Lung (tissue), 12 donors: ENCODE results near the gene MIS18A. TPM values are rescaled to one million over a fixed set of nuclear protein-coding genes. Genes with fewer than 3 reads are reported as not detected.
"Not testable (repeated sequence)": the region's sequence is repeated elsewhere in the genome, so short reads cannot be mapped to it uniquely, and the experiment has no call there.

Experiments used
- ATAC-seq: fragments of 200-7000 bp; cut with Tn5 transposase; one replicate; pipeline ENCODE4 v1.9.1; 2020; ENCODE audit warnings: moderate number of reproducible peaks; ENCODE audit not compliant: insufficient read depth, low FRiP score
- DNase-seq, 3 donors: peaks; one replicate each; pipeline ENCODE4 v3.0.0-alpha.2; 2013 to 2017
- H3K27ac ChIP-seq, 2 donors: one replicate each; pipeline ENCODE4 v1.5.1; 2013; ENCODE audit warnings: mild to moderate bottlenecking in 2 of 2, moderate library complexity in 2 of 2, control low read depth in 1 of 2, inconsistent platforms in 1 of 2, low read depth in 1 of 2, low read length in 1 of 2
- H3K27me3 ChIP-seq, 3 donors: one replicate each; pipeline ENCODE4 v1.5.1; 2013; ENCODE audit warnings: low read length in 2 of 3; ENCODE audit not compliant: control insufficient read depth in 3 of 3, insufficient read depth in 3 of 3
- H3K36me3 ChIP-seq, 4 donors: one replicate each; pipeline ENCODE4 v1.5.1; 2013; ENCODE audit warnings: low read length in 4 of 4, mild to moderate bottlenecking in 1 of 4, moderate library complexity in 1 of 4; ENCODE audit not compliant: control insufficient read depth in 4 of 4, insufficient read depth in 4 of 4
- H3K4me1 ChIP-seq, 5 donors: one replicate each; pipeline ENCODE4 v1.5.1; 2013; ENCODE audit warnings: low read length in 5 of 5, mild to moderate bottlenecking in 2 of 5, moderate library complexity in 1 of 5; ENCODE audit not compliant: control insufficient read depth in 5 of 5, insufficient read depth in 5 of 5
- H3K4me3 ChIP-seq: one replicate; pipeline ENCODE4 v1.5.1; 2013; ENCODE audit warnings: mild to moderate bottlenecking, control low read depth, moderate library complexity
- H3K9ac ChIP-seq, 2 donors: one replicate each; pipeline ENCODE4 v1.5.1; 2013; ENCODE audit warnings: low read length in 2 of 2, control low read depth in 1 of 2; ENCODE audit not compliant: insufficient read depth in 1 of 2
- H3K9me3 ChIP-seq, 4 donors: one replicate each; pipeline ENCODE4 v1.5.1; 2013; ENCODE audit warnings: low read length in 3 of 4, mild to moderate bottlenecking in 1 of 4, moderate library complexity in 1 of 4; ENCODE audit not compliant: control insufficient read depth in 4 of 4, insufficient read depth in 3 of 4
- CTCF ChIP-seq: IDR thresholded peaks from 2 replicates; pipeline ENCODE4 v1.5.1; 2012; ENCODE audit warnings: mild to moderate bottlenecking; ENCODE audit errors: control extremely low read depth, extremely low read depth
- WGBS, 2 donors: extraction: QIAGEN DNeasy Blood & Tissue Kit; methylation state at CpG; one replicate each; pipeline ENCODE4 v1.1.7; 2013; 5-methylcytosine and 5-hydroxymethylcytosine counted together
- polyA plus RNA-seq, 2 donors: library from polyadenylated mRNA; stranded (reverse); fragments of 200-250 nt; gene quantifications; one replicate each; pipeline ENCODE4 v1.2.1, GENCODE V29; 2013
- total RNA-seq, 2 donors: library from RNA; depleted of rRNA in 1 of 2; stranded (reverse); fragments of >200 nt in 1 of 2; gene quantifications; one replicate each; pipeline ENCODE4 v1.2.1, GENCODE V29; 2014 to 2021
- donor health status: control.
- donor health status: control.
- donor health status: Bipolar disorder and iron deficiency.
- donor health status: healthy.
- donor health status: DM: yes; HTN: yes; CAD: no.

Gene MIS18A
- total and polyA plus RNA-seq, 4 donors, result 5.0 to 8.5 (median 6.1) TPM

DNA sequence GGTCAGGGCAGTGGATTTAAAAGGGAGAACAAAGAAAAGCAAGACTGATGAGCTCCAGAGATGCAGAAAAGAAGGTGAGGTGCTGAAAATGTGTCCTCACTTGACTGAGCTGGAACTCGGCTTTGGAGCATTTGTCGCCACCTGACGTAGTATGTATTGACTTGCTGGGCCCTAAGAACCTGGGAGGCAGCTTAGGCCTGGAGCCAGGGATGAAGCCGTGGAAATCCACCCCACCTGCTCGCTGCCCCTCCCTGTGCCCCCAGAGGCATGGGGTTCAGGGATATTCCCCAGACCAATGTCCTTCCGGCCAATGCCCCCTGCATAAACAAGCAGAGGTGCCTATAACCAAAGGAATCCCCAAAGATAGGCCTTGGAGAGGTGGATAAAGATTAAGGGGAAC, 34.1 kb upstream of the MIS18A start:
- no peak overlapping the region for H3K4me3 ChIP-seq
- WGBS, 2 donors, result 95 to 99% methylated on average over 6 of the region's 6 CpGs
- no peak for DNase-seq
- peaks cover 9 to 49% (median 13%) of the 10 kb centered on the region in 4 donors for H3K36me3 ChIP-seq
- no peak overlapping the region for H3K9ac ChIP-seq
- TF ChIP-seq CTCF, result no peak
- no peaks in the 10 kb centered on the region for H3K9me3 ChIP-seq
- H3K27me3 ChIP-seq, result no peaks in the 10 kb centered on the region
- H3K4me1 ChIP-seq, result no peaks in the 10 kb centered on the region
- H3K27ac ChIP-seq, result no peak overlapping the region
- no peak for ATAC-seq

DNA sequence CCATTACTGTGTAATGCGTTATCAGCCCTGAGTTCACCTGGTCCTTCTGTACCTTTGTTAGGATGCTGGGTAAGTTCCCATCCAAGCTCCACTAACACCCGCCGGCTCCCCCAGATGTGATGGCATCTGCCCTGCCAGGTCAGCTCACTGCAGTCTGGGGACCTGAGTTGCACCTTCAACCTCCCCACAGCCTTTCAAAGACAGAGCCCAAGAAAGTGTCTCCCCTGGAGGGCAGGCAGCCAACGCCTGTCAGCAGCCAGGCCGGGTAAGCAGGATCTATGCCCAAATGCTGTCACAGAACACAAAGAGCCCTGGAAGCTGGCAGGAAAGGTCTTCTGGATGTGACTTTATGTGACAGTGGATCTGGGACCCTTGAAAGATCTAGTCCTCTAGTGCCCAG, 33.5 kb upstream of the MIS18A start:
- H3K27ac ChIP-seq, result no peak overlapping the region
- H3K9ac ChIP-seq, result no peak overlapping the region
- no peaks in the 10 kb centered on the region for H3K4me1 ChIP-seq
- peaks cover 7 to 43% (median 10%) of the 10 kb centered on the region in 4 donors for H3K36me3 ChIP-seq
- 92 to 93% methylated on average over 5 of the region's 5 CpGs for WGBS, 2 donors
- H3K4me3 ChIP-seq, result no peak overlapping the region
- no peak for ATAC-seq
- no peak for DNase-seq
- no peak for TF ChIP-seq CTCF
- H3K9me3 ChIP-seq, result no peaks in the 10 kb centered on the region
- H3K27me3 ChIP-seq, result no peaks in the 10 kb centered on the region

- Histone ChIP-seq H3K9me3 (no peaks in the 10 kb centered on the region), H3K27me3 (no peaks in the 10 kb centered on the region), H3K9ac (no peak overlapping the region), H3K4me3 (no peak overlapping the region), H3K36me3 (peaks cover 7 to 35% (median 11%) of the 10 kb centered on the region in 4 donors), H3K27ac (no peak overlapping the region), H3K4me1 (no peaks in the 10 kb centered on the region)
- 96 to 98% methylated on average over 9 of the region's 9 CpGs for WGBS, 2 donors
- no peak for TF ChIP-seq CTCF
- DNase-seq (no peak), ATAC-seq (no peak)
Measured at GRCh38 chr21:32311621-32312020, 32.8 kb upstream of the MIS18A start.

GRCh38 chr21:32310976-32311375, 32.1 kb upstream of the MIS18A start:
- WGBS, 2 donors, result 94 to 96% methylated on average over 9 of the region's 9 CpGs
- H3K9me3 ChIP-seq, H3K4me1 ChIP-seq, ATAC-seq, H3K27ac ChIP-seq, H3K9ac ChIP-seq, DNase-seq, H3K27me3 ChIP-seq, H3K4me3 ChIP-seq: not testable (repeated sequence)
- H3K36me3 ChIP-seq, result peaks cover under 1 to 29% (median 9%) of the 10 kb centered on the region in 4 donors
